HepG2 (cell line): ENCODE results near the gene AGBL1. TPM values are rescaled to one million over a fixed set of nuclear protein-coding genes. Genes with fewer than 3 reads are reported as not detected.

Experiments
- ATAC-seq: fragments of 200-7000 bp; cut with Tn5 transposase; 3 replicates; pipeline ENCODE4 v1.9.1; 2020; ENCODE audit warnings: mild to moderate bottlenecking, moderate library complexity
- BruUV-seq: library from RNA; stranded (reverse); fragments of 400-500 nt; replicated peaks from 2 replicates; lab custom pipeline; 2021; lab: Mats Ljungman, UMichigan
- CTCF ChIA-PET: fragments of 300-600 bp; formaldehyde crosslinking; extraction: SDS; loops from one replicate; lab custom pipeline; 2021; ENCODE audit warnings: low total read pairs, inconsistent platforms, low intra/inter-chr PET ratio; lab: Yijun Ruan, JAX
- POLR2A ChIA-PET: fragments of 350-600 bp; sonication (Branson Sonifier 250); formaldehyde crosslinking; loops from one replicate; lab custom pipeline; 2020; ENCODE audit warnings: antibody characterized with exemption, inconsistent platforms; lab: Yijun Ruan, JAX
- DNase-seq: peaks from one replicate; pipeline ENCODE4 v3.0.0-alpha.2; 2015; ENCODE audit warnings: low spot score
- FAIRE-seq: peaks from 3 replicates; lab custom pipeline; 2011; peaks lifted over from hg19 to GRCh38; lab: Jason Lieb, UNC
- H2AFZ ChIP-seq: one replicate; pipeline ENCODE4 v1.6.1; 2011; ENCODE audit warnings: low read length, inconsistent platforms
- H3K27ac ChIP-seq: fragments of 300-600 bp; 3 replicates; pipeline ENCODE4 v1.8.0; 2011; ENCODE audit warnings: mixed run types, mild to moderate bottlenecking, mixed read lengths, low read length, inconsistent platforms; ENCODE audit not compliant: insufficient read depth; ENCODE audit errors: extremely low read length
- H3K27me3 ChIP-seq, 2 experiments: fragments of 200-600 bp in 1 of 2; 2 replicates in 1 of 2; 3 replicates in 1 of 2; pipeline versions ENCODE4 v1.6.0 to v1.8.0; 2011; ENCODE audit warnings: low read length in 2 of 2, mild to moderate bottlenecking in 2 of 2, moderate library complexity in 2 of 2, inconsistent platforms in 1 of 2; ENCODE audit not compliant: insufficient read depth in 2 of 2, control insufficient read depth in 1 of 2
- H3K36me3 ChIP-seq, 2 experiments: fragments of 200-600 bp in 1 of 2; replicated peaks in 1 of 2; 2 replicates in 1 of 2; 3 replicates in 1 of 2; pipeline versions ENCODE4 v1.5.1 to v1.8.0; 2011; ENCODE audit warnings: low read length in 2 of 2, inconsistent platforms in 1 of 2; ENCODE audit not compliant: insufficient read depth in 2 of 2, control insufficient read depth in 1 of 2
- H3K4me1 ChIP-seq: 2 replicates; pipeline ENCODE4 v1.5.1; 2012; ENCODE audit warnings: low read length, inconsistent platforms; ENCODE audit not compliant: insufficient read depth
- H3K4me2 ChIP-seq: 2 replicates; pipeline ENCODE4 v1.6.0; 2011; ENCODE audit warnings: low read depth, low read length, inconsistent platforms
- H3K4me3 ChIP-seq, 3 experiments: fragments of 200-600 bp in 1 of 3; sonication (generic), shearing (Covaris generic) in 1 of 3; replicated peaks in 1 of 3; 2 replicates each; pipeline ENCODE4 v1.5.1; 2011 to 2016; ENCODE audit warnings: low read length in 3 of 3, inconsistent platforms in 2 of 3, low read depth in 2 of 3, mild to moderate bottlenecking in 2 of 3, control low read depth in 1 of 3, mixed read lengths in 1 of 3; ENCODE audit not compliant: insufficient read depth in 1 of 3
- H3K79me2 ChIP-seq: one replicate; pipeline ENCODE4 v1.6.1; 2011; ENCODE audit warnings: low read length, inconsistent platforms; ENCODE audit not compliant: insufficient read depth
- H3K9ac ChIP-seq: 2 replicates; pipeline ENCODE4 v1.6.0; 2011; ENCODE audit warnings: mild to moderate bottlenecking, low read depth, low read length, inconsistent platforms; ENCODE audit not compliant: insufficient read depth
- H3K9me3 ChIP-seq: 2 replicates; pipeline ENCODE4 v1.5.1; 2012; ENCODE audit warnings: mild to moderate bottlenecking, low read length
- H4K20me1 ChIP-seq: 2 replicates; pipeline ENCODE4 v1.6.0; 2011; ENCODE audit warnings: inconsistent platforms, mild to moderate bottlenecking, low read length, moderate library complexity; ENCODE audit not compliant: insufficient read depth
- CCDC6 ChIP-seq: sonication (generic); formaldehyde crosslinking; IDR thresholded peaks from 2 replicates; pipeline ENCODE4 v1.8.1; 2022; ENCODE audit warnings: mild to moderate bottlenecking, missing genetic modification reagents, moderate library complexity
- KIAA2018 ChIP-seq: sonication (generic); formaldehyde crosslinking; IDR thresholded peaks from 2 replicates; pipeline ENCODE4 v1.5.0; 2020; ENCODE audit warnings: mild to moderate bottlenecking, missing genetic modification reagents, borderline replicate concordance
- PHF20 ChIP-seq: sonication (generic); formaldehyde crosslinking; IDR thresholded peaks from 2 replicates; pipeline ENCODE4 v1.5.0; 2020; ENCODE audit warnings: mild to moderate bottlenecking, missing genetic modification reagents
- REL ChIP-seq: sonication (generic); formaldehyde crosslinking; conservative IDR thresholded peaks from 2 replicates; pipeline ENCODE4 v1.8.0; 2022; ENCODE audit warnings: mild to moderate bottlenecking, missing genetic modification reagents, moderate library complexity
- ZNF256 ChIP-seq: sonication (generic); formaldehyde crosslinking; conservative IDR thresholded peaks from 2 replicates; pipeline ENCODE4 v1.4.0; 2020; ENCODE audit warnings: missing genetic modification reagents
- ZNF615 ChIP-seq: sonication (generic); formaldehyde crosslinking; IDR thresholded peaks from 2 replicates; pipeline ENCODE4 v1.5.0; 2020; ENCODE audit warnings: mild to moderate bottlenecking, missing genetic modification reagents, borderline replicate concordance
- ZNF891 ChIP-seq: sonication (generic); formaldehyde crosslinking; IDR thresholded peaks from 2 replicates; pipeline ENCODE4 v1.5.0; 2020; ENCODE audit warnings: mild to moderate bottlenecking, missing genetic modification reagents
- ZUFSP ChIP-seq: sonication (generic); formaldehyde crosslinking; IDR thresholded peaks from 2 replicates; pipeline ENCODE4 v1.9.0; 2021; ENCODE audit warnings: missing genetic modification reagents, mild to moderate bottlenecking, borderline replicate concordance
- WGBS: methylation state at CpG from one replicate; pipeline ENCODE4 v1.1.6; 2017; ENCODE audit warnings: low lambda C conversion rate; 5-methylcytosine and 5-hydroxymethylcytosine counted together
- in situ Hi-C: cut with HindIII; loops from 2 replicates; pipeline ENCODE4 v1.10.0; 2017; ENCODE audit warnings: low pct_unique_long_range_greater_than_20kb; ENCODE audit not compliant: extremely low pct_ligation_motif_present
- intact Hi-C: fragments of 100-400 bp; cut with micrococcal nuclease; formaldehyde crosslinking; loops from one replicate; pipeline ENCODE4 v1.10.0; 2022; ENCODE audit not compliant: unreplicated experiment
- polyA plus RNA-seq, 8 experiments: library from polyadenylated mRNA; depleted of rRNA in 3 of 8; stranded (reverse) in 7 of 8; unstranded in 1 of 8; fragments of >200 nt; fragmentation: Illumina TruSeq in 4 of 8; extraction: Trizol in 4 of 8; gene quantifications; 2 replicates each; pipeline versions ENCODE4 v1.2.1 to v1.2.3, GENCODE V29; 2011 to 2016; ENCODE audit warnings: low read depth in 4 of 8, missing spikeins in 1 of 8, mixed read lengths in 1 of 8; ENCODE audit not compliant: insufficient read depth in 1 of 8
- total RNA-seq, 5 experiments: library from RNA; depleted of rRNA; stranded (reverse); fragments of >200 nt; fragmentation: Illumina TruSeq; extraction: Trizol; gene quantifications; 2 replicates each; pipeline ENCODE4 v1.2.3, GENCODE V29; 2016; ENCODE audit warnings: low read depth in 1 of 5
- TF ChIP-seq, protein P1 (sequence below): IDR thresholded peaks from 2 replicates; pipeline ENCODE4 v1.6.1; 2016; ENCODE audit warnings: low read depth, missing genetic modification reagents, missing compliant biosample characterization

Gene AGBL1
- total and polyA plus RNA-seq, 2 of the 13 experiments (the other 11 are each of a cell fraction or from before 2014, with no cell fraction given) = 0.01 TPM; not detected in 1

DNA sequence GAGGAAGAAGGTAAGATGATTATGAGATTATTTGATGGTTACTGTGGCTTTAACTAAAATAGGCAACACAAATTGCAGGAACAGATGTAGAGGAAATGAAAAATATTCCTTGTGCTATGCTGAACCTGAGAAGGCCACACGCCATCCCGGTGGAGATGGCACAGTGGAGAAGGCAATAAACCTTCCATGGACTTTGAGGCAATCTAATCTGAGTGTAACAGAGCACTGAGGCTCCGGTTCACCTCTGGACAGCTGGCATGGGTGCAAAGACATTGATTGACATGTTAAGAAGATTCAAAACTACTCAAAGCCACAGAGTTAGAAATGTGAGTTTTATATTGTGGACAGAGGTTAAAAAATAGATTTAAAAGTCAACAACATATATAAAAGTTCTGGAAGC is 535.7 kb downstream of the AGBL1 start:
- Histone ChIP-seq H3K79me2 (no peaks in the 10 kb centered on the region), H3K4me3 (no peak overlapping the region), H3K9me3 (peaks cover 15% of the 10 kb centered on the region), H3K27ac (no peak overlapping the region), H4K20me1 (no peaks in the 10 kb centered on the region), H3K36me3 (no peaks in the 10 kb centered on the region), H3K4me1 (no peaks in the 10 kb centered on the region), H3K4me2 (no peak overlapping the region), H3K9ac (no peak overlapping the region), H3K27me3 (no peaks in the 10 kb centered on the region), H2AFZ (no peak overlapping the region)
- DNase-seq = no peak
- FAIRE-seq = no peak
- 25% methylated on average over 3 of the region's 3 CpGs for WGBS
- no peak for ATAC-seq
- no TSS peak for BruUV-seq
- POLR2A ChIA-PET = no interaction called here
- CTCF ChIA-PET = no interaction called here
- in situ Hi-C loops = loop anchor here (25.0 kb wide), 1 partner anchor 753 kb away; no protein-coding TSS in a partner anchor
- intact Hi-C loops = no loop called here
- TF ChIP-seq ZNF891 (no peak), KIAA2018 (no peak), ZNF615 (CRISPR knock-in tag) (no peak), ZUFSP (CRISPR knock-in tag) (no peak), CCDC6 (CRISPR knock-in tag) (no peak), REL (no peak), ZNF256 (no peak), PHF20 (no peak)
- TF ChIP-seq, protein P1, sequence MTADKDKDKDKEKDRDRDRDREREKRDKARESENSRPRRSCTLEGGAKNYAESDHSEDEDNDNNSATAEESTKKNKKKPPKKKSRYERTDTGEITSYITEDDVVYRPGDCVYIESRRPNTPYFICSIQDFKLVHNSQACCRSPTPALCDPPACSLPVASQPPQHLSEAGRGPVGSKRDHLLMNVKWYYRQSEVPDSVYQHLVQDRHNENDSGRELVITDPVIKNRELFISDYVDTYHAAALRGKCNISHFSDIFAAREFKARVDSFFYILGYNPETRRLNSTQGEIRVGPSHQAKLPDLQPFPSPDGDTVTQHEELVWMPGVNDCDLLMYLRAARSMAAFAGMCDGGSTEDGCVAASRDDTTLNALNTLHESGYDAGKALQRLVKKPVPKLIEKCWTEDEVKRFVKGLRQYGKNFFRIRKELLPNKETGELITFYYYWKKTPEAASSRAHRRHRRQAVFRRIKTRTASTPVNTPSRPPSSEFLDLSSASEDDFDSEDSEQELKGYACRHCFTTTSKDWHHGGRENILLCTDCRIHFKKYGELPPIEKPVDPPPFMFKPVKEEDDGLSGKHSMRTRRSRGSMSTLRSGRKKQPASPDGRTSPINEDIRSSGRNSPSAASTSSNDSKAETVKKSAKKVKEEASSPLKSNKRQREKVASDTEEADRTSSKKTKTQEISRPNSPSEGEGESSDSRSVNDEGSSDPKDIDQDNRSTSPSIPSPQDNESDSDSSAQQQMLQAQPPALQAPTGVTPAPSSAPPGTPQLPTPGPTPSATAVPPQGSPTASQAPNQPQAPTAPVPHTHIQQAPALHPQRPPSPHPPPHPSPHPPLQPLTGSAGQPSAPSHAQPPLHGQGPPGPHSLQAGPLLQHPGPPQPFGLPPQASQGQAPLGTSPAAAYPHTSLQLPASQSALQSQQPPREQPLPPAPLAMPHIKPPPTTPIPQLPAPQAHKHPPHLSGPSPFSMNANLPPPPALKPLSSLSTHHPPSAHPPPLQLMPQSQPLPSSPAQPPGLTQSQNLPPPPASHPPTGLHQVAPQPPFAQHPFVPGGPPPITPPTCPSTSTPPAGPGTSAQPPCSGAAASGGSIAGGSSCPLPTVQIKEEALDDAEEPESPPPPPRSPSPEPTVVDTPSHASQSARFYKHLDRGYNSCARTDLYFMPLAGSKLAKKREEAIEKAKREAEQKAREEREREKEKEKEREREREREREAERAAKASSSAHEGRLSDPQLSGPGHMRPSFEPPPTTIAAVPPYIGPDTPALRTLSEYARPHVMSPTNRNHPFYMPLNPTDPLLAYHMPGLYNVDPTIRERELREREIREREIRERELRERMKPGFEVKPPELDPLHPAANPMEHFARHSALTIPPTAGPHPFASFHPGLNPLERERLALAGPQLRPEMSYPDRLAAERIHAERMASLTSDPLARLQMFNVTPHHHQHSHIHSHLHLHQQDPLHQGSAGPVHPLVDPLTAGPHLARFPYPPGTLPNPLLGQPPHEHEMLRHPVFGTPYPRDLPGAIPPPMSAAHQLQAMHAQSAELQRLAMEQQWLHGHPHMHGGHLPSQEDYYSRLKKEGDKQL (CRISPR knock-in tag) = no peak
